Hepatocyte (in vitro differentiated cells): ENCODE results near the gene TRMT44. TPM values are rescaled to one million over a fixed set of nuclear protein-coding genes. Genes with fewer than 3 reads are reported as not detected.

Experiments
- DNase-seq: peaks from one replicate; pipeline ENCODE4 v3.0.0-alpha.2; 2016; ENCODE audit warnings: low spot score
- H2AFZ ChIP-seq: fragments of 200-600 bp; sonication (generic); 2 replicates; pipeline ENCODE4 v1.6.0; 2016; ENCODE audit warnings: antibody characterized with exemption, mild to moderate bottlenecking
- H3K27ac ChIP-seq: fragments of 200-600 bp; sonication (generic); 2 replicates; pipeline ENCODE4 v1.5.1; 2016; ENCODE audit warnings: mild to moderate bottlenecking
- H3K27me3 ChIP-seq: fragments of 200-600 bp; sonication (generic); 2 replicates; pipeline ENCODE4 v1.6.1; 2016
- H3K36me3 ChIP-seq: fragments of 200-600 bp; sonication (generic); replicated peaks from 2 replicates; pipeline ENCODE4 v1.5.1; 2016; ENCODE audit warnings: low read depth; ENCODE audit not compliant: insufficient read depth
- H3K4me1 ChIP-seq: fragments of 200-600 bp; sonication (generic); 2 replicates; pipeline ENCODE4 v1.5.1; 2016; ENCODE audit warnings: mild to moderate bottlenecking, moderate library complexity; ENCODE audit not compliant: insufficient read depth
- H3K4me2 ChIP-seq: fragments of 200-600 bp; sonication (generic); 2 replicates; pipeline ENCODE4 v1.6.0; 2016
- H3K4me3 ChIP-seq: fragments of 200-600 bp; sonication (generic); 2 replicates; pipeline ENCODE4 v1.5.1; 2016; ENCODE audit warnings: mild to moderate bottlenecking
- H3K79me2 ChIP-seq: fragments of 200-600 bp; sonication (generic); 2 replicates; pipeline ENCODE4 v1.6.0; 2017; ENCODE audit warnings: mild to moderate bottlenecking
- H3K9me2 ChIP-seq: fragments of 200-600 bp; sonication (generic); replicated peaks from 2 replicates; pipeline ENCODE4 v1.6.0; 2017; ENCODE audit warnings: mild to moderate bottlenecking; ENCODE audit not compliant: insufficient read depth
- H3K9me3 ChIP-seq: fragments of 200-600 bp; sonication (generic); 2 replicates; pipeline ENCODE4 v1.5.1; 2016; ENCODE audit warnings: low read depth, mild to moderate bottlenecking
- H4K20me1 ChIP-seq: fragments of 200-600 bp; sonication (generic); 2 replicates; pipeline ENCODE4 v1.6.0; 2016; ENCODE audit warnings: mild to moderate bottlenecking; ENCODE audit not compliant: insufficient read depth, poor library complexity, severe bottlenecking
- EZH2 ChIP-seq: fragments of 200-600 bp; sonication (generic); IDR thresholded peaks from 2 replicates; pipeline ENCODE4 v1.6.1; 2016; ENCODE audit warnings: antibody characterized with exemption, mild to moderate bottlenecking, borderline replicate concordance
- EZH2phosphoT487 ChIP-seq: fragments of 200-600 bp; sonication (generic); IDR thresholded peaks from one replicate; pipeline ENCODE4 v1.6.1; 2018; ENCODE audit warnings: antibody characterized with exemption, mild to moderate bottlenecking, low read depth, moderate library complexity; ENCODE audit not compliant: unreplicated experiment, severe bottlenecking
- WGBS: methylation state at CpG from one replicate; pipeline ENCODE4 v1.1.6; 2016; ENCODE audit warnings: low lambda C conversion rate; ENCODE audit errors: missing lambda C conversion rate; 5-methylcytosine and 5-hydroxymethylcytosine counted together
- polyA plus RNA-seq: library from polyadenylated mRNA; unstranded; fragments of >200 nt; fragmentation: Nextera tagmentation; extraction: Ambion mirVana; gene quantifications from 2 replicates; pipeline ENCODE4 v1.2.1, GENCODE V29; 2016
- total RNA-seq: library from RNA; depleted of rRNA; stranded (reverse); fragments of >200 nt; gene quantifications from 2 replicates; pipeline ENCODE4 v1.2.3, GENCODE V29; 2014
- TF ChIP-seq, protein P1 (sequence below): fragments of 200-600 bp; sonication (generic); IDR thresholded peaks from 2 replicates; pipeline ENCODE4 v1.5.1; 2016; ENCODE audit warnings: antibody characterized with exemption, mild to moderate bottlenecking; ENCODE audit not compliant: poor library complexity

Gene TRMT44
- total and polyA plus RNA-seq, 2 experiments from 2014 or later: 8.2 to 13.2 TPM

DNA sequence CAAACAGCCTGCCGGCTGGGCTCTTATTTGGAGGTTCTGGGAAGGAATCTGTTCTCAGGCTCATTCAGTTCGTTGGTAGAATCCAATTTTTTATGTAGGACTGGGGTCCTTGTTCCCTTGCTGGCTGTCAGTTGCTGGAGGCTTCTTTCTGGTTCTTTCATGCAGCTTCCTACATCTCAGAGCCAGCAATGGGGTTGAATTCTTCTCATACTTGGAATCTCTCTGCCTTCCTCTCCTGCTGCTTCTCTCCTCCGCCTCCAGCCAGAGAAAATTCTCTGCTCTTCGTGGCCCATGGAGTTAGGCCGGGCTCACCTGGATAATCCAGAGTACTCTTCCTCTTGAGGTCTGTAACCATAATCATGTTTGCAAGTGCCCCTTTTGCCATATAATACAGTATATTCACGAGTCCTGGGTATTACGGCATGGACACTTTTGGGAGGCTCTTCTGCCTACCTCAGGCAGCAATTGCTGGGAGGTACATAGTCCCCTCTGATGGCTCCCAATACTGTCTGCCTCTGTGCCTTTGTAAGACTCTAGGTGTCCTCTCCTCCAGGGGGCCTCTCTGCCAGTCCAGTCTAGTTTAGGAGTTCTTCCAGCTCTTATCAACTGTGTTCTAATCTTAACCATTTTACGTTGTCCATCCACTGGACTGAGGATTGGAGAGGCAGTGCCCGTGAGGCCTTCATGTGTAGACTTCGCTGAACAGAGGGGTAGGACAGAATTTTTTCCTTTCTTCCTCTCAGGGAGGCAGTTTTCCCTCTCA, 2.2 kb downstream of the TRMT44 start:
- Histone ChIP-seq H2AFZ (no peak overlapping the region), H3K9me2 (no peaks in the 10 kb centered on the region), H3K4me2 (peak overlapping the region; percentile 89), H4K20me1 (no peaks in the 10 kb centered on the region), H3K4me1 (peaks cover 17% of the 10 kb centered on the region), H3K27ac (no peak overlapping the region), H3K9me3 (no peaks in the 10 kb centered on the region), H3K79me2 (peaks cover 65% of the 10 kb centered on the region), H3K4me3 (no peak overlapping the region), H3K27me3 (no peaks in the 10 kb centered on the region), H3K36me3 (no peaks in the 10 kb centered on the region)
- no peak for DNase-seq
- no peak for TF ChIP-seq EZH2phosphoT487
- no peak for TF ChIP-seq EZH2
- TF ChIP-seq, protein P1, sequence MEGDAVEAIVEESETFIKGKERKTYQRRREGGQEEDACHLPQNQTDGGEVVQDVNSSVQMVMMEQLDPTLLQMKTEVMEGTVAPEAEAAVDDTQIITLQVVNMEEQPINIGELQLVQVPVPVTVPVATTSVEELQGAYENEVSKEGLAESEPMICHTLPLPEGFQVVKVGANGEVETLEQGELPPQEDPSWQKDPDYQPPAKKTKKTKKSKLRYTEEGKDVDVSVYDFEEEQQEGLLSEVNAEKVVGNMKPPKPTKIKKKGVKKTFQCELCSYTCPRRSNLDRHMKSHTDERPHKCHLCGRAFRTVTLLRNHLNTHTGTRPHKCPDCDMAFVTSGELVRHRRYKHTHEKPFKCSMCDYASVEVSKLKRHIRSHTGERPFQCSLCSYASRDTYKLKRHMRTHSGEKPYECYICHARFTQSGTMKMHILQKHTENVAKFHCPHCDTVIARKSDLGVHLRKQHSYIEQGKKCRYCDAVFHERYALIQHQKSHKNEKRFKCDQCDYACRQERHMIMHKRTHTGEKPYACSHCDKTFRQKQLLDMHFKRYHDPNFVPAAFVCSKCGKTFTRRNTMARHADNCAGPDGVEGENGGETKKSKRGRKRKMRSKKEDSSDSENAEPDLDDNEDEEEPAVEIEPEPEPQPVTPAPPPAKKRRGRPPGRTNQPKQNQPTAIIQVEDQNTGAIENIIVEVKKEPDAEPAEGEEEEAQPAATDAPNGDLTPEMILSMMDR: no peak
- WGBS: 80% methylated on average over 10 of the region's 10 CpGs

DNA sequence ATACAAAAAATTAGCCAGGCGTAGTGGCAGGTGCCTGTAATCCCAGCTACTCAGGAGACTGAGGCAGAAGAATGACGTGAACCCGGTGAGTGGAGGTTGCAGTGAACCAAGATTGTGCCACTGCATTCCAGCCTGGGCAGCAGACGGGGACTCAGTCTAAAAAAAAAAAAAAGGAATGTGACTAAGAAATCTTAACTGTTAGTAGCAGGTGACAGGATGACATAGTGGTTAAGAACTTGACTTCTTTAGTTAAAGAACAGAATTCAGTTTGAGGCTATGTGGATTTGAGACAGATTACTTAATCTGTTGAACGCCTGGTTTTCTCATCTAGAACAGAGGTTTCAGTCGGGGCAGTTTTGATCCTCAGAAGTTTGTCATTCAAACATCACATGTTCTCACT, 3.2 kb downstream of the TRMT44 start:
- peaks cover 57% of the 10 kb centered on the region for H3K79me2 ChIP-seq
- H3K4me2 ChIP-seq: no peak overlapping the region
- no peaks in the 10 kb centered on the region for H3K27me3 ChIP-seq
- WGBS: 77% methylated on average over 6 of the region's 6 CpGs
- no peak for DNase-seq
- H3K9me2 ChIP-seq: no peaks in the 10 kb centered on the region
- H3K4me1 ChIP-seq: peaks cover 17% of the 10 kb centered on the region
- no peak overlapping the region for H3K4me3 ChIP-seq
- H3K36me3 ChIP-seq: no peaks in the 10 kb centered on the region
- TF ChIP-seq EZH2: no peak
- TF ChIP-seq, protein P1: no peak
- no peak for TF ChIP-seq EZH2phosphoT487
- no peaks in the 10 kb centered on the region for H4K20me1 ChIP-seq
- no peak overlapping the region for H3K27ac ChIP-seq
- H2AFZ ChIP-seq: no peak overlapping the region
- H3K9me3 ChIP-seq: no peaks in the 10 kb centered on the region

DNA sequence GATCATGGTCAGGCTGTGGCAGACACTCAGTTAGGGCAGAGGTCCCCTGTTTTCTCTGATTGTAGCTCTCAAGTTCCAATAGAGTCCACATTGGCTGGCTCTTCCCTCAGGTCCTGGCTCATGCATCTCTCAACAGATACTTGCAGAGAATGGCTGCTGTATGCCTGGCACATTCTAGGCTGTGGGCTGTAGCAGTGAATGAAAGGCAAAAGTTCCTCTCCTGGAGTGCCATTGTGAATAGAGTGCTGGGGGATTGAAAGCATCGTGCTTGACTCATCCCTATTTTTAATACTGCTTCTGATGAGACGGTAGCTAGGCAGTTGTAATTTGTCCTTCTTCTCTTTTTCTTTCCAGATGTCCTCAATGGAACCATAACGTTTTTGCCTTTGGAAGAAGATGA, 5.5 kb downstream of the TRMT44 start:
- Histone ChIP-seq H3K4me1 (peaks cover 17% of the 10 kb centered on the region), H3K36me3 (no peaks in the 10 kb centered on the region), H3K9me3 (no peaks in the 10 kb centered on the region), H3K27ac (no peak overlapping the region), H3K4me3 (no peak overlapping the region), H2AFZ (no peak overlapping the region), H3K79me2 (peaks cover 43% of the 10 kb centered on the region), H3K27me3 (no peaks in the 10 kb centered on the region), H3K4me2 (no peak overlapping the region), H3K9me2 (no peaks in the 10 kb centered on the region), H4K20me1 (no peaks in the 10 kb centered on the region)
- 96% methylated on average over 3 of the region's 3 CpGs for WGBS
- no peak for DNase-seq
- TF ChIP-seq, protein P1: no peak
- TF ChIP-seq EZH2phosphoT487 (no peak), EZH2 (no peak)
